SK-N-SH treated with all-trans-retinoic acid at 6 μM for 48 hours (cell line): ENCODE data around the gene RAPGEF1.

Source experiments
- ATAC-seq: fragments of 200-7000 bp; cut with Tn5 transposase; 3 replicates; pipeline ENCODE4 v1.9.1; 2020; ENCODE audit warnings: mild to moderate bottlenecking, moderate library complexity
- ARNTL ChIP-seq: fragments of 450-650 bp; formaldehyde crosslinking; IDR thresholded peaks from 2 replicates; pipeline ENCODE4 v1.5.0; 2020; ENCODE audit warnings: low read depth, mild to moderate bottlenecking, moderate library complexity, borderline replicate concordance
- BACH2 ChIP-seq: fragments of 250-450 bp; sonication (Bioruptor Pico); IDR thresholded peaks from 2 replicates; pipeline ENCODE4 v1.9.0; 2021; ENCODE audit warnings: mild to moderate bottlenecking, borderline replicate concordance
- CSDC2 ChIP-seq: fragments of 250-450 bp; sonication (Bioruptor Pico); IDR thresholded peaks from 2 replicates; pipeline ENCODE4 v1.5.0; 2020; ENCODE audit warnings: mild to moderate bottlenecking, moderate library complexity
- ESRRG ChIP-seq: fragments of 250-450 bp; sonication (Bioruptor Pico); IDR thresholded peaks from 2 replicates; pipeline ENCODE4 v1.6.1; 2021; ENCODE audit warnings: mild to moderate bottlenecking
- GLIS3 ChIP-seq: fragments of 250-450 bp; sonication (Bioruptor Pico); IDR thresholded peaks from 2 replicates; pipeline ENCODE4 v1.5.0; 2020; ENCODE audit warnings: mild to moderate bottlenecking, moderate library complexity
- ISL1 ChIP-seq: fragments of 250-450 bp; sonication (Bioruptor Pico); IDR thresholded peaks from 2 replicates; pipeline ENCODE4 v2.1.2; 2022; ENCODE audit warnings: mild to moderate bottlenecking, moderate library complexity
- OSR1 ChIP-seq: fragments of 250-450 bp; sonication (Bioruptor Pico); IDR thresholded peaks from 2 replicates; pipeline ENCODE4 v1.8.0; 2022; ENCODE audit warnings: moderate library complexity, mild to moderate bottlenecking, inconsistent platforms
- PPARA ChIP-seq: fragments of 250-450 bp; sonication (Bioruptor Pico); IDR thresholded peaks from 2 replicates; pipeline ENCODE4 v1.5.0; 2020; ENCODE audit warnings: mild to moderate bottlenecking, borderline replicate concordance
- RARB ChIP-seq: fragments of 250-450 bp; sonication (Bioruptor Pico); IDR thresholded peaks from 2 replicates; pipeline ENCODE4 v1.8.0; 2021; ENCODE audit warnings: mild to moderate bottlenecking, moderate library complexity
- SNAI2 ChIP-seq: fragments of 250-450 bp; sonication (Bioruptor Pico); IDR thresholded peaks from 2 replicates; pipeline ENCODE4 v1.5.0; 2020; ENCODE audit warnings: mild to moderate bottlenecking, moderate library complexity
- TCF4 ChIP-seq: fragments of 250-450 bp; sonication (Bioruptor Pico); IDR thresholded peaks from 2 replicates; pipeline ENCODE4 v1.8.0; 2021; ENCODE audit warnings: mild to moderate bottlenecking, moderate library complexity, borderline replicate concordance
- TOX ChIP-seq: fragments of 250-450 bp; sonication (Bioruptor Pico); IDR thresholded peaks from 2 replicates; pipeline ENCODE4 v1.8.0; 2021; ENCODE audit warnings: mild to moderate bottlenecking, moderate library complexity, borderline replicate concordance
- ZC3H10 ChIP-seq: fragments of 250-450 bp; sonication (Bioruptor Pico); IDR thresholded peaks from 2 replicates; pipeline ENCODE4 v1.5.1; 2021; ENCODE audit warnings: mild to moderate bottlenecking, moderate library complexity
- ZFP30 ChIP-seq: fragments of 450-650 bp; formaldehyde crosslinking; IDR thresholded peaks from 2 replicates; pipeline ENCODE4 v1.5.0; 2022; ENCODE audit warnings: mild to moderate bottlenecking, moderate library complexity
- ZNF565 ChIP-seq: fragments of 450-650 bp; formaldehyde crosslinking; conservative IDR thresholded peaks from 2 replicates; pipeline ENCODE4 v1.5.0; 2020; ENCODE audit warnings: low read depth, mild to moderate bottlenecking, moderate library complexity
- ZNF70 ChIP-seq: fragments of 450-650 bp; formaldehyde crosslinking; IDR thresholded peaks from 2 replicates; pipeline ENCODE4 v1.5.0; 2020; ENCODE audit warnings: mild to moderate bottlenecking, moderate library complexity
- ZNF8 ChIP-seq: fragments of 450-650 bp; formaldehyde crosslinking; IDR thresholded peaks from 2 replicates; pipeline ENCODE4 v1.5.0; 2020; ENCODE audit warnings: mild to moderate bottlenecking, moderate library complexity
- TF ChIP-seq, protein P1 (sequence below): fragments of 250-450 bp; sonication (Bioruptor Pico); IDR thresholded peaks from 2 replicates; pipeline ENCODE4 v1.5.1; 2021; ENCODE audit warnings: mild to moderate bottlenecking, moderate library complexity
- TF ChIP-seq, protein P2 (sequence below): fragments of 250-450 bp; sonication (Bioruptor Pico); IDR thresholded peaks from 2 replicates; pipeline ENCODE4 v1.8.0; 2021; ENCODE audit warnings: low read depth, mild to moderate bottlenecking, moderate library complexity, borderline replicate concordance
- TF ChIP-seq, protein P3 (sequence below): fragments of 250-450 bp; sonication (Bioruptor Pico); IDR thresholded peaks from 2 replicates; pipeline ENCODE4 v1.5.0; 2020; ENCODE audit warnings: mild to moderate bottlenecking, moderate library complexity
- TF ChIP-seq, protein P4 (sequence below): fragments of 250-450 bp; sonication (Bioruptor Pico); IDR thresholded peaks from 2 replicates; pipeline ENCODE4 v1.5.1; 2020; ENCODE audit warnings: low read depth, mild to moderate bottlenecking, moderate library complexity
- TF ChIP-seq, protein P5 (sequence below): fragments of 250-450 bp; sonication (Bioruptor Pico); IDR thresholded peaks from 2 replicates; pipeline ENCODE4 v1.8.0; 2020; ENCODE audit warnings: mild to moderate bottlenecking, moderate library complexity, borderline replicate concordance

The RAPGEF1 gene

DNA sequence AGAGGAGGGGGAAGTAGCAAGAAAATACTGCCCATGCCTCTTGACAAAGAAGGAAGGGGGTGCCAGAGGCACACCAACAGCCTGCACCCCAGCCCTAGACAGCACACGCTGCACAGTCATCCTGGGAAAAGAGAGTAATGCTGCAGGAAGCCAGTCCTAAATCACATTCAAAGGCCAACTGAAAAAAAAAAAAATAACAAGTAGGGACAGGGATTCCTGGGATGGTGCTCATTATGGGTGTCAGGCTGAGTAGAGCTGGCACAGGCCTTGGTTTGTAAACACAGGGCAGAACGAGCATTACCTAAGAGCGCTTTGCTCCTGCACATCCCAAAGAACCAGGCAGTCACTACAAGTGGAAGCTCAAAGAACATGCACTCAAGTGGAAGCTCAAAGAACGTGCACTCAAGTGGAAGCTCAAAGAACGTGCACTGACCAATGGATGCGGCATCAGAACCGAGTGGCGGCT lies 7.8 kb downstream of the RAPGEF1 start:
- no peak for TF ChIP-seq ZNF8 (CRISPR knock-in tag)
- TF ChIP-seq ZC3H10 (CRISPR knock-in tag): no peak
- no peak for TF ChIP-seq BACH2 (CRISPR knock-in tag)
- no peak for TF ChIP-seq ZFP30
- TF ChIP-seq TOX (CRISPR knock-in tag): no peak
- TF ChIP-seq, protein P1, sequence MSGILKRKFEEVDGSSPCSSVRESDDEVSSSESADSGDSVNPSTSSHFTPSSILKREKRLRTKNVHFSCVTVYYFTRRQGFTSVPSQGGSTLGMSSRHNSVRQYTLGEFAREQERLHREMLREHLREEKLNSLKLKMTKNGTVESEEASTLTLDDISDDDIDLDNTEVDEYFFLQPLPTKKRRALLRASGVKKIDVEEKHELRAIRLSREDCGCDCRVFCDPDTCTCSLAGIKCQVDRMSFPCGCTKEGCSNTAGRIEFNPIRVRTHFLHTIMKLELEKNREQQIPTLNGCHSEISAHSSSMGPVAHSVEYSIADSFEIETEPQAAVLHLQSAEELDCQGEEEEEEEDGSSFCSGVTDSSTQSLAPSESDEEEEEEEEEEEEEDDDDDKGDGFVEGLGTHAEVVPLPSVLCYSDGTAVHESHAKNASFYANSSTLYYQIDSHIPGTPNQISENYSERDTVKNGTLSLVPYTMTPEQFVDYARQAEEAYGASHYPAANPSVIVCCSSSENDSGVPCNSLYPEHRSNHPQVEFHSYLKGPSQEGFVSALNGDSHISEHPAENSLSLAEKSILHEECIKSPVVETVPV (CRISPR knock-in tag): no peak
- TF ChIP-seq ESRRG (CRISPR knock-in tag): no peak
- no peak for TF ChIP-seq OSR1 (CRISPR knock-in tag)
- TF ChIP-seq TCF4 (CRISPR knock-in tag): no peak
- TF ChIP-seq ZNF565 (CRISPR knock-in tag): no peak
- no peak for TF ChIP-seq CSDC2 (CRISPR knock-in tag)
- TF ChIP-seq ARNTL (CRISPR knock-in tag): no peak
- no peak for TF ChIP-seq GLIS3 (CRISPR knock-in tag)
- TF ChIP-seq SNAI2 (CRISPR knock-in tag): no peak
- TF ChIP-seq PPARA (CRISPR knock-in tag): no peak
- TF ChIP-seq, protein P2, sequence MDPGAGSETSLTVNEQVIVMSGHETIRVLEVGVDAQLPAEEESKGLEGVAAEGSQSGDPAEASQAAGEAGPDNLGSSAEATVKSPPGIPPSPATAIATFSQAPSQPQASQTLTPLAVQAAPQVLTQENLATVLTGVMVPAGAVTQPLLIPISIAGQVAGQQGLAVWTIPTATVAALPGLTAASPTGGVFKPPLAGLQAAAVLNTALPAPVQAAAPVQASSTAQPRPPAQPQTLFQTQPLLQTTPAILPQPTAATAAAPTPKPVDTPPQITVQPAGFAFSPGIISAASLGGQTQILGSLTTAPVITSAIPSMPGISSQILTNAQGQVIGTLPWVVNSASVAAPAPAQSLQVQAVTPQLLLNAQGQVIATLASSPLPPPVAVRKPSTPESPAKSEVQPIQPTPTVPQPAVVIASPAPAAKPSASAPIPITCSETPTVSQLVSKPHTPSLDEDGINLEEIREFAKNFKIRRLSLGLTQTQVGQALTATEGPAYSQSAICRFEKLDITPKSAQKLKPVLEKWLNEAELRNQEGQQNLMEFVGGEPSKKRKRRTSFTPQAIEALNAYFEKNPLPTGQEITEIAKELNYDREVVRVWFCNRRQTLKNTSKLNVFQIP (CRISPR knock-in tag): no peak
- TF ChIP-seq ISL1: no peak
- TF ChIP-seq ZNF70 (CRISPR knock-in tag): no peak
- TF ChIP-seq, protein P3, sequence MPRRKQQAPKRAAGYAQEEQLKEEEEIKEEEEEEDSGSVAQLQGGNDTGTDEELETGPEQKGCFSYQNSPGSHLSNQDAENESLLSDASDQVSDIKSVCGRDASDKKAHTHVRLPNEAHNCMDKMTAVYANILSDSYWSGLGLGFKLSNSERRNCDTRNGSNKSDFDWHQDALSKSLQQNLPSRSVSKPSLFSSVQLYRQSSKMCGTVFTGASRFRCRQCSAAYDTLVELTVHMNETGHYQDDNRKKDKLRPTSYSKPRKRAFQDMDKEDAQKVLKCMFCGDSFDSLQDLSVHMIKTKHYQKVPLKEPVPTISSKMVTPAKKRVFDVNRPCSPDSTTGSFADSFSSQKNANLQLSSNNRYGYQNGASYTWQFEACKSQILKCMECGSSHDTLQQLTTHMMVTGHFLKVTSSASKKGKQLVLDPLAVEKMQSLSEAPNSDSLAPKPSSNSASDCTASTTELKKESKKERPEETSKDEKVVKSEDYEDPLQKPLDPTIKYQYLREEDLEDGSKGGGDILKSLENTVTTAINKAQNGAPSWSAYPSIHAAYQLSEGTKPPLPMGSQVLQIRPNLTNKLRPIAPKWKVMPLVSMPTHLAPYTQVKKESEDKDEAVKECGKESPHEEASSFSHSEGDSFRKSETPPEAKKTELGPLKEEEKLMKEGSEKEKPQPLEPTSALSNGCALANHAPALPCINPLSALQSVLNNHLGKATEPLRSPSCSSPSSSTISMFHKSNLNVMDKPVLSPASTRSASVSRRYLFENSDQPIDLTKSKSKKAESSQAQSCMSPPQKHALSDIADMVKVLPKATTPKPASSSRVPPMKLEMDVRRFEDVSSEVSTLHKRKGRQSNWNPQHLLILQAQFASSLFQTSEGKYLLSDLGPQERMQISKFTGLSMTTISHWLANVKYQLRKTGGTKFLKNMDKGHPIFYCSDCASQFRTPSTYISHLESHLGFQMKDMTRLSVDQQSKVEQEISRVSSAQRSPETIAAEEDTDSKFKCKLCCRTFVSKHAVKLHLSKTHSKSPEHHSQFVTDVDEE (CRISPR knock-in tag): no peak
- TF ChIP-seq, protein P4, sequence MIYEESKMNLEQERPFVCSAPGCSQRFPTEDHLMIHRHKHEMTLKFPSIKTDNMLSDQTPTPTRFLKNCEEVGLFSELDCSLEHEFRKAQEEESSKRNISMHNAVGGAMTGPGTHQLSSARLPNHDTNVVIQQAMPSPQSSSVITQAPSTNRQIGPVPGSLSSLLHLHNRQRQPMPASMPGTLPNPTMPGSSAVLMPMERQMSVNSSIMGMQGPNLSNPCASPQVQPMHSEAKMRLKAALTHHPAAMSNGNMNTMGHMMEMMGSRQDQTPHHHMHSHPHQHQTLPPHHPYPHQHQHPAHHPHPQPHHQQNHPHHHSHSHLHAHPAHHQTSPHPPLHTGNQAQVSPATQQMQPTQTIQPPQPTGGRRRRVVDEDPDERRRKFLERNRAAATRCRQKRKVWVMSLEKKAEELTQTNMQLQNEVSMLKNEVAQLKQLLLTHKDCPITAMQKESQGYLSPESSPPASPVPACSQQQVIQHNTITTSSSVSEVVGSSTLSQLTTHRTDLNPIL (CRISPR knock-in tag): no peak
- ATAC-seq: no peak

DNA sequence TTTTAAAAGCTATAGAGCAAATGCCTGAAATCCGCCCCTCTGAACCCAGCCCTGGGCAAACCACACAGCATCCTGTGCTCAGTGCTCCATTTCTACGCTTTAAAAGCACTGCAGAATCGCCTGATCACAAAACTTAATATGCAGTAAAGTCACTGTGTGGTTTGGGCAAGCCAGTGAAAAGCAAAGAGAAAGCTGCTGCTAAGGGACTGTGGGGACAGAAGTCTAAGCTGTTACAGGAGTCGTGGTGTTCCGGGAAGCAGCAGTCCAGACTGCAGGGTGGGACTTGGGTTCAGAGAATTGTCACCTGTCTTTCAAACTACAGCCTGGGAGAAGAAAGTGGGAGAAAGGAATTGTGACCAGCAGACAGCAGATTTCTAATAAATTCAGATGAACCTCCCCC lies 8.2 kb downstream of the RAPGEF1 start:
- no peak for ATAC-seq
- TF ChIP-seq ZNF70 (CRISPR knock-in tag) (no peak), OSR1 (CRISPR knock-in tag) (no peak), GLIS3 (CRISPR knock-in tag) (no peak), ZNF8 (CRISPR knock-in tag) (no peak), TOX (CRISPR knock-in tag) (no peak), ESRRG (CRISPR knock-in tag) (no peak), PPARA (CRISPR knock-in tag) (no peak), ZFP30 (no peak), BACH2 (CRISPR knock-in tag) (no peak), RARB (CRISPR knock-in tag) (no peak), SNAI2 (CRISPR knock-in tag) (no peak)
- TF ChIP-seq, protein P4 (CRISPR knock-in tag): no peak
- TF ChIP-seq, protein P5, sequence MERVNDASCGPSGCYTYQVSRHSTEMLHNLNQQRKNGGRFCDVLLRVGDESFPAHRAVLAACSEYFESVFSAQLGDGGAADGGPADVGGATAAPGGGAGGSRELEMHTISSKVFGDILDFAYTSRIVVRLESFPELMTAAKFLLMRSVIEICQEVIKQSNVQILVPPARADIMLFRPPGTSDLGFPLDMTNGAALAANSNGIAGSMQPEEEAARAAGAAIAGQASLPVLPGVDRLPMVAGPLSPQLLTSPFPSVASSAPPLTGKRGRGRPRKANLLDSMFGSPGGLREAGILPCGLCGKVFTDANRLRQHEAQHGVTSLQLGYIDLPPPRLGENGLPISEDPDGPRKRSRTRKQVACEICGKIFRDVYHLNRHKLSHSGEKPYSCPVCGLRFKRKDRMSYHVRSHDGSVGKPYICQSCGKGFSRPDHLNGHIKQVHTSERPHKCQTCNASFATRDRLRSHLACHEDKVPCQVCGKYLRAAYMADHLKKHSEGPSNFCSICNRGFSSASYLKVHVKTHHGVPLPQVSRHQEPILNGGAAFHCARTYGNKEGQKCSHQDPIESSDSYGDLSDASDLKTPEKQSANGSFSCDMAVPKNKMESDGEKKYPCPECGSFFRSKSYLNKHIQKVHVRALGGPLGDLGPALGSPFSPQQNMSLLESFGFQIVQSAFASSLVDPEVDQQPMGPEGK: no peak
- TF ChIP-seq, protein P2 (CRISPR knock-in tag): no peak
- TF ChIP-seq, protein P1 (CRISPR knock-in tag): no peak
